DOHH2 (cell line): ENCODE data around the gene MUC15.

ENCODE experiments used
- H3F3A ChIP-seq: fragments of 200-600 bp; sonication (generic), shearing (Covaris generic); 2 replicates; pipeline ENCODE4 v1.6.0; 2016; ENCODE audit warnings: antibody characterized with exemption, mild to moderate bottlenecking; ENCODE audit not compliant: control insufficient read depth, insufficient read depth
- H3K27ac ChIP-seq: fragments of 200-600 bp; sonication (generic); 2 replicates; pipeline ENCODE4 v1.5.1; 2014; ENCODE audit warnings: low read depth, mild to moderate bottlenecking, low read length, moderate library complexity
- H3K27me3 ChIP-seq: fragments of 200-600 bp; sonication (generic); 2 replicates; pipeline ENCODE4 v1.6.1; 2014; ENCODE audit warnings: mild to moderate bottlenecking, low read length, mixed read lengths; ENCODE audit not compliant: control insufficient read depth
- H3K36me3 ChIP-seq: fragments of 200-600 bp; sonication (generic); 2 replicates; pipeline ENCODE4 v1.6.1; 2014; ENCODE audit warnings: mild to moderate bottlenecking, low read length, moderate library complexity, mixed read lengths; ENCODE audit not compliant: control insufficient read depth
- H3K4me1 ChIP-seq: fragments of 200-600 bp; sonication (generic); 2 replicates; pipeline ENCODE4 v1.6.1; 2014; ENCODE audit warnings: mild to moderate bottlenecking, low read length, mixed read lengths; ENCODE audit not compliant: control insufficient read depth
- H3K4me2 ChIP-seq: fragments of 200-600 bp; sonication (generic); 2 replicates; pipeline ENCODE4 v1.6.0; 2014; ENCODE audit warnings: mild to moderate bottlenecking, low read length, moderate library complexity
- H3K4me3 ChIP-seq: fragments of 200-600 bp; sonication (generic); 2 replicates; pipeline ENCODE4 v1.5.1; 2014; ENCODE audit warnings: mild to moderate bottlenecking, low read length, mixed read lengths
- H3K79me2 ChIP-seq: fragments of 200-600 bp; sonication (generic); 2 replicates; pipeline ENCODE4 v1.6.1; 2014; ENCODE audit warnings: mild to moderate bottlenecking, low read length, mixed read lengths; ENCODE audit not compliant: control insufficient read depth
- H3K9me2 ChIP-seq: fragments of 200-600 bp; sonication (generic); replicated peaks from 2 replicates; pipeline ENCODE4 v1.6.1; 2014; ENCODE audit warnings: mild to moderate bottlenecking, low read length, mixed read lengths; ENCODE audit not compliant: control insufficient read depth
- H3K9me3 ChIP-seq: fragments of 200-600 bp; sonication (generic); 2 replicates; pipeline ENCODE4 v1.6.1; 2014; ENCODE audit warnings: antibody characterized with exemption, low read length, mixed read lengths; ENCODE audit not compliant: control insufficient read depth, insufficient read depth
- H4K20me1 ChIP-seq: fragments of 200-600 bp; sonication (generic); 2 replicates; pipeline ENCODE4 v1.6.0; 2014; ENCODE audit warnings: low read depth, mild to moderate bottlenecking, antibody characterized with exemption, low read length, moderate library complexity; ENCODE audit not compliant: control insufficient read depth, insufficient read depth
- EZH2phosphoT487 ChIP-seq: fragments of 200-600 bp; sonication (generic); IDR thresholded peaks from 2 replicates; pipeline ENCODE4 v1.6.1; 2017; ENCODE audit warnings: borderline replicate concordance, mild to moderate bottlenecking, antibody characterized with exemption, low read length, moderate library complexity, mixed read lengths
- TF ChIP-seq, protein P1 (sequence below): fragments of 200-600 bp; sonication (generic); IDR thresholded peaks from one replicate; pipeline ENCODE4 v1.5.1; 2014; ENCODE audit warnings: antibody characterized with exemption, mild to moderate bottlenecking, low read depth, low read length; ENCODE audit not compliant: poor library complexity, severe bottlenecking

Gene MUC15

DNA sequence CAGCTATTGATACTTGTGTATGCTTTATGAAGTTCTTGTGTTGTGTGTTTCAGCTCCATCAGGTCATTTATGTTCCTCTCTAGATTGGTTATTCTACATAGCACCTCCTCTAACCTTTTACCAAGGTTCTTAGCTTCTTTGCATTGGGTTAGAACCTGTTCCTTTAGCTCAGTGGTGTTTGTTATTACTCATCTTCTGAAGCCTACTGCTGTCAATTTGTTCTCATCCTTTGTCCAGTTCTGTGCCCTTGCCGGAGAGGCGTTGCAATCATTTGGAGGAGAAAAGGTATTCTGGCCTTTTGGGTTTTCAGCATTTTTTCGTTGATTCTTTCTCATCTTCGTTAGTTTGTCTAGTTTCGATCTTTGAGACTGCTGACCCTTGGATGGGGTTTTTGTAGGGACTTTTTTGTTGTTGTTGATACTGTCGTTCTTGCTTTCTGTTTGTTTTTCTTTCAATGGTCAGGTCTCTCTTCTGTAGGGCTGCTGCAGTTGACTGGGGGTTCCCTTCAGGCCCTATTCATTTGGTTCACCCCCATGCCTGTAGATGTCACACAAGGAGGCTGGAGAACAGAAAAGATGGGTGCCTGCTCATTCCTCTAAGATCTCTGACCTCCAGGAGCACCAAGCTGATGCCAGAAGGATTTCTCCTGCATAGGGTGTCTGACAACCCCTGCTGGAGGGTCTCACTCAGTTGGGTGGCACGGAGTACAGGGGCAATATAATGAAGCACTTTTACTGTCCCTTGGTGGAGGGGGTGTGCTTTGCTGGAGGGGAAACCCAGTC lies 35.9 kb upstream of the MUC15 start:
- no peak overlapping the region for H3K27ac ChIP-seq
- no peak overlapping the region for H3K4me3 ChIP-seq
- no peaks in the 10 kb centered on the region for H3F3A ChIP-seq
- TF ChIP-seq, protein P1, sequence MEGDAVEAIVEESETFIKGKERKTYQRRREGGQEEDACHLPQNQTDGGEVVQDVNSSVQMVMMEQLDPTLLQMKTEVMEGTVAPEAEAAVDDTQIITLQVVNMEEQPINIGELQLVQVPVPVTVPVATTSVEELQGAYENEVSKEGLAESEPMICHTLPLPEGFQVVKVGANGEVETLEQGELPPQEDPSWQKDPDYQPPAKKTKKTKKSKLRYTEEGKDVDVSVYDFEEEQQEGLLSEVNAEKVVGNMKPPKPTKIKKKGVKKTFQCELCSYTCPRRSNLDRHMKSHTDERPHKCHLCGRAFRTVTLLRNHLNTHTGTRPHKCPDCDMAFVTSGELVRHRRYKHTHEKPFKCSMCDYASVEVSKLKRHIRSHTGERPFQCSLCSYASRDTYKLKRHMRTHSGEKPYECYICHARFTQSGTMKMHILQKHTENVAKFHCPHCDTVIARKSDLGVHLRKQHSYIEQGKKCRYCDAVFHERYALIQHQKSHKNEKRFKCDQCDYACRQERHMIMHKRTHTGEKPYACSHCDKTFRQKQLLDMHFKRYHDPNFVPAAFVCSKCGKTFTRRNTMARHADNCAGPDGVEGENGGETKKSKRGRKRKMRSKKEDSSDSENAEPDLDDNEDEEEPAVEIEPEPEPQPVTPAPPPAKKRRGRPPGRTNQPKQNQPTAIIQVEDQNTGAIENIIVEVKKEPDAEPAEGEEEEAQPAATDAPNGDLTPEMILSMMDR: no peak
- no peak for TF ChIP-seq EZH2phosphoT487
- H3K9me3 ChIP-seq: no peaks in the 10 kb centered on the region
- H4K20me1 ChIP-seq: no peaks in the 10 kb centered on the region
- H3K36me3 ChIP-seq: no peaks in the 10 kb centered on the region
- H3K9me2 ChIP-seq: no peaks in the 10 kb centered on the region
- H3K4me1 ChIP-seq: no peaks in the 10 kb centered on the region
- H3K27me3 ChIP-seq: no peaks in the 10 kb centered on the region
- H3K4me2 ChIP-seq: no peak overlapping the region
- H3K79me2 ChIP-seq: no peaks in the 10 kb centered on the region

- Histone ChIP-seq H3K79me2 (no peaks in the 10 kb centered on the region), H3K36me3 (no peaks in the 10 kb centered on the region), H3K9me3 (no peaks in the 10 kb centered on the region), H3K27ac (no peak overlapping the region), H3K4me1 (no peaks in the 10 kb centered on the region), H3K4me3 (no peak overlapping the region), H3K27me3 (no peaks in the 10 kb centered on the region), H3K4me2 (no peak overlapping the region), H3K9me2 (no peaks in the 10 kb centered on the region), H3F3A (no peaks in the 10 kb centered on the region), H4K20me1 (no peaks in the 10 kb centered on the region)
- no peak for TF ChIP-seq EZH2phosphoT487
- TF ChIP-seq, protein P1: no peak
Observed at GRCh38 chr11:26599876-26600434, 27.9 kb upstream of the MUC15 start.

DNA sequence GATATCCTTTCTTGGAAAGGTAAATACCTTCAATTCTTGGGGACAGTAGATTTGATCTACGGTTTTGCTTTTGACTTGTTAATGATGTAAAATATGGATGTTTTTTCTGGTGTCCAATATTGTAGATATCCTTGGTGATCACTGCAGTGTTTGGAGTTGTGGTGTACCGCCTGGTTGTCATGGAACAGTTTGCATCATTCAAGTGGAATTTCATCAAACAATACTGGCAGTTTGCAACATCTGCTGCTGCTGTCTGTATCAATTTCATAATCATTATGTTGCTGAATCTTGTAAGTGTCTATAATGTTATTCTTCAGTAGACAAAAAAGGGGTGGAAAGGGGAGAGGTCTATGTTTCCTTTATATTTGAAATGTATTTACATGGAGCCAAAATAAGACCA lies 27.4 kb upstream of the MUC15 start:
- Histone ChIP-seq H3K4me2 (no peak overlapping the region), H3K27ac (no peak overlapping the region), H3K27me3 (no peaks in the 10 kb centered on the region), H3F3A (no peaks in the 10 kb centered on the region), H3K4me3 (no peak overlapping the region), H3K4me1 (no peaks in the 10 kb centered on the region), H4K20me1 (no peaks in the 10 kb centered on the region), H3K36me3 (no peaks in the 10 kb centered on the region), H3K79me2 (no peaks in the 10 kb centered on the region), H3K9me2 (no peaks in the 10 kb centered on the region), H3K9me3 (no peaks in the 10 kb centered on the region)
- TF ChIP-seq EZH2phosphoT487: no peak
- TF ChIP-seq, protein P1: no peak
